HepG2 (cell line): ENCODE measurements around the gene OTUB2. TPM values are rescaled to one million over a fixed set of nuclear protein-coding genes. Genes with fewer than 3 reads are reported as not detected.

Experiments
- ATAC-seq: fragments of 200-7000 bp; cut with Tn5 transposase; 3 replicates; pipeline ENCODE4 v1.9.1; 2020; ENCODE audit warnings: mild to moderate bottlenecking, moderate library complexity
- BruUV-seq: library from RNA; stranded (reverse); fragments of 400-500 nt; replicated peaks from 2 replicates; lab custom pipeline; 2021; lab: Mats Ljungman, UMichigan
- CTCF ChIA-PET: fragments of 300-600 bp; formaldehyde crosslinking; extraction: SDS; loops from one replicate; lab custom pipeline; 2021; ENCODE audit warnings: low total read pairs, inconsistent platforms, low intra/inter-chr PET ratio; lab: Yijun Ruan, JAX
- POLR2A ChIA-PET: fragments of 350-600 bp; sonication (Branson Sonifier 250); formaldehyde crosslinking; loops from one replicate; lab custom pipeline; 2020; ENCODE audit warnings: antibody characterized with exemption, inconsistent platforms; lab: Yijun Ruan, JAX
- DNase-seq: peaks from one replicate; pipeline ENCODE4 v3.0.0-alpha.2; 2015; ENCODE audit warnings: low spot score
- FAIRE-seq: peaks from 3 replicates; lab custom pipeline; 2011; peaks lifted over from hg19 to GRCh38; lab: Jason Lieb, UNC
- H2AFZ ChIP-seq: one replicate; pipeline ENCODE4 v1.6.1; 2011; ENCODE audit warnings: low read length, inconsistent platforms
- H3K27ac ChIP-seq: fragments of 300-600 bp; 3 replicates; pipeline ENCODE4 v1.8.0; 2011; ENCODE audit warnings: mixed run types, mild to moderate bottlenecking, mixed read lengths, low read length, inconsistent platforms; ENCODE audit not compliant: insufficient read depth; ENCODE audit errors: extremely low read length
- H3K27me3 ChIP-seq, 2 experiments: fragments of 200-600 bp in 1 of 2; 2 replicates in 1 of 2; 3 replicates in 1 of 2; pipeline versions ENCODE4 v1.6.0 to v1.8.0; 2011; ENCODE audit warnings: low read length in 2 of 2, mild to moderate bottlenecking in 2 of 2, moderate library complexity in 2 of 2, inconsistent platforms in 1 of 2; ENCODE audit not compliant: insufficient read depth in 2 of 2, control insufficient read depth in 1 of 2
- H3K36me3 ChIP-seq, 2 experiments: fragments of 200-600 bp in 1 of 2; replicated peaks in 1 of 2; 2 replicates in 1 of 2; 3 replicates in 1 of 2; pipeline versions ENCODE4 v1.5.1 to v1.8.0; 2011; ENCODE audit warnings: low read length in 2 of 2, inconsistent platforms in 1 of 2; ENCODE audit not compliant: insufficient read depth in 2 of 2, control insufficient read depth in 1 of 2
- H3K4me1 ChIP-seq: 2 replicates; pipeline ENCODE4 v1.5.1; 2012; ENCODE audit warnings: low read length, inconsistent platforms; ENCODE audit not compliant: insufficient read depth
- H3K4me2 ChIP-seq: 2 replicates; pipeline ENCODE4 v1.6.0; 2011; ENCODE audit warnings: low read depth, low read length, inconsistent platforms
- H3K4me3 ChIP-seq, 3 experiments: fragments of 200-600 bp in 1 of 3; sonication (generic), shearing (Covaris generic) in 1 of 3; replicated peaks in 1 of 3; 2 replicates each; pipeline ENCODE4 v1.5.1; 2011 to 2016; ENCODE audit warnings: low read length in 3 of 3, inconsistent platforms in 2 of 3, low read depth in 2 of 3, mild to moderate bottlenecking in 2 of 3, control low read depth in 1 of 3, mixed read lengths in 1 of 3; ENCODE audit not compliant: insufficient read depth in 1 of 3
- H3K79me2 ChIP-seq: one replicate; pipeline ENCODE4 v1.6.1; 2011; ENCODE audit warnings: low read length, inconsistent platforms; ENCODE audit not compliant: insufficient read depth
- H3K9ac ChIP-seq: 2 replicates; pipeline ENCODE4 v1.6.0; 2011; ENCODE audit warnings: mild to moderate bottlenecking, low read depth, low read length, inconsistent platforms; ENCODE audit not compliant: insufficient read depth
- H3K9me3 ChIP-seq: 2 replicates; pipeline ENCODE4 v1.5.1; 2012; ENCODE audit warnings: mild to moderate bottlenecking, low read length
- H4K20me1 ChIP-seq: 2 replicates; pipeline ENCODE4 v1.6.0; 2011; ENCODE audit warnings: inconsistent platforms, mild to moderate bottlenecking, low read length, moderate library complexity; ENCODE audit not compliant: insufficient read depth
- ELF1 ChIP-seq: sonication (generic); formaldehyde crosslinking; IDR thresholded peaks from 2 replicates; pipeline ENCODE4 v1.4.0; 2020; ENCODE audit warnings: missing genetic modification reagents
- YEATS4 ChIP-seq: sonication (generic); formaldehyde crosslinking; IDR thresholded peaks from 2 replicates; pipeline ENCODE4 v1.4.0; 2020; ENCODE audit warnings: missing genetic modification reagents, borderline replicate concordance
- ZNF772 ChIP-seq: sonication (generic); formaldehyde crosslinking; IDR thresholded peaks from 2 replicates; pipeline ENCODE4 v1.5.0; 2020; ENCODE audit warnings: mild to moderate bottlenecking, missing genetic modification reagents
- ZSCAN21 ChIP-seq: sonication (generic); formaldehyde crosslinking; IDR thresholded peaks from 2 replicates; pipeline ENCODE4 v1.8.0; 2022; ENCODE audit warnings: mild to moderate bottlenecking, missing genetic modification reagents, moderate library complexity, borderline replicate concordance
- WGBS: methylation state at CpG from one replicate; pipeline ENCODE4 v1.1.6; 2017; ENCODE audit warnings: low lambda C conversion rate; 5-methylcytosine and 5-hydroxymethylcytosine counted together
- in situ Hi-C: cut with HindIII; loops from 2 replicates; pipeline ENCODE4 v1.10.0; 2017; ENCODE audit warnings: low pct_unique_long_range_greater_than_20kb; ENCODE audit not compliant: extremely low pct_ligation_motif_present
- intact Hi-C: fragments of 100-400 bp; cut with micrococcal nuclease; formaldehyde crosslinking; loops from one replicate; pipeline ENCODE4 v1.10.0; 2022; ENCODE audit not compliant: unreplicated experiment
- polyA plus RNA-seq, 8 experiments: library from polyadenylated mRNA; depleted of rRNA in 3 of 8; stranded (reverse) in 7 of 8; unstranded in 1 of 8; fragments of >200 nt; fragmentation: Illumina TruSeq in 4 of 8; extraction: Trizol in 4 of 8; gene quantifications; 2 replicates each; pipeline versions ENCODE4 v1.2.1 to v1.2.3, GENCODE V29; 2011 to 2016; ENCODE audit warnings: low read depth in 4 of 8, missing spikeins in 1 of 8, mixed read lengths in 1 of 8; ENCODE audit not compliant: insufficient read depth in 1 of 8
- total RNA-seq, 5 experiments: library from RNA; depleted of rRNA; stranded (reverse); fragments of >200 nt; fragmentation: Illumina TruSeq; extraction: Trizol; gene quantifications; 2 replicates each; pipeline ENCODE4 v1.2.3, GENCODE V29; 2016; ENCODE audit warnings: low read depth in 1 of 5
- TF ChIP-seq, protein P1 (sequence below): IDR thresholded peaks from 2 replicates; pipeline ENCODE4 v1.6.1; 2012; ENCODE audit warnings: inconsistent platforms
- TF ChIP-seq, protein P2 (sequence below): sonication (generic); formaldehyde crosslinking; IDR thresholded peaks from 2 replicates; pipeline ENCODE4 v1.8.1; 2023; ENCODE audit warnings: mild to moderate bottlenecking, moderate library complexity, missing genetic modification reagents
- TF ChIP-seq, protein P3 (sequence below): sonication (generic); formaldehyde crosslinking; IDR thresholded peaks from 2 replicates; pipeline ENCODE4 v1.4.0; 2020; ENCODE audit warnings: missing genetic modification reagents
- TF ChIP-seq, protein P4 (sequence below): sonication (generic); formaldehyde crosslinking; IDR thresholded peaks from 2 replicates; pipeline ENCODE4 v1.4.0; 2020; ENCODE audit warnings: mild to moderate bottlenecking, missing genetic modification reagents
- TF ChIP-seq, protein P5 (sequence below): sonication (generic); formaldehyde crosslinking; IDR thresholded peaks from 2 replicates; pipeline ENCODE4 v1.4.0; 2020; ENCODE audit warnings: missing genetic modification reagents

Gene OTUB2
- total and polyA plus RNA-seq, 2 of the 13 experiments (the other 11 are each of a cell fraction or from before 2014, with no cell fraction given), result 2.2 to 2.4 TPM

DNA sequence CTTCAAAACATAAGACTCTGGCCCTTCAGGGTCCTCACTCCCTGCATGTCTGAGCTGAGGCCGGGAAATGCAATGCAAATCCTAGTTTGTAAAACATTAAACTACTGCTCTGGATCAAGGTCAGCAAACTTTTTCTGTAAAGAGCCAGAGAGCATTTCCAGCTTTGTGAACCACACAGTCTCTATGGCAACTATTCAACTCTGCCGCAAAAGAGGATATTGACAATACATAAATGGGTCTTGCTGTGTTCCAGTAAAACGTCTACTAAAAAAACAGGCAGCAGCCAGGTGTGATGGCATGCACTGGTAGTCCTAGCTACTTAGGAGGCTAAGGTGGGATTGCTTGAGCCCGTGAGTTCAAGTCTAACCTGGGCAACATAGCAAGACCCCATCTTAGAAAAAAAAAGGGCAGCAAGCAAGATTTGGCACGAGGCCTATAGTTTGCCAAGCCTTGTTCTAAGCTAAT lies 32.6 kb downstream of the OTUB2 start:
- H3K4me1 ChIP-seq, result peaks cover 49% of the 10 kb centered on the region
- in situ Hi-C loops (loop anchor here (10.0 kb wide), 1 partner anchor 246 kb away; no protein-coding TSS in a partner anchor), intact Hi-C loops (no loop called here)
- BruUV-seq, result no TSS peak
- ChIA-PET POLR2A (interaction anchor here (0.8 to 1.9 kb wide), 5 partner anchors 17 to 100 kb away, joined by 3 to 7 read pairs (median 4); partner anchors contain the start of genes DDX24 and IFI27L1), CTCF (no interaction called here)
- peaks cover 33% of the 10 kb centered on the region for H3K79me2 ChIP-seq
- no peaks in the 10 kb centered on the region for H4K20me1 ChIP-seq
- DNase-seq (peak; percentile 93), ATAC-seq (peak; percentile 92), FAIRE-seq (peak; percentile 88)
- WGBS, result 24% methylated on average over 5 of the region's 5 CpGs
- H3K27me3 ChIP-seq, result no peaks in the 10 kb centered on the region
- H2AFZ ChIP-seq, result no peak overlapping the region
- peak overlapping the region in 1 of 3 experiments; percentile 15; a peak in 1 of 6 replicates for H3K4me3 ChIP-seq
- peak overlapping the region; percentile 92 for H3K27ac ChIP-seq
- H3K9ac ChIP-seq, result peak overlapping the region; percentile 71
- H3K4me2 ChIP-seq, result peak overlapping the region; percentile 65
- H3K36me3 ChIP-seq, result peaks cover 28 to 73% of the 10 kb centered on the region in 2 experiments
- H3K9me3 ChIP-seq, result no peaks in the 10 kb centered on the region
- TF ChIP-seq ZNF772 (CRISPR knock-in tag) (no peak), ZSCAN21 (CRISPR knock-in tag) (no peak), YEATS4 (CRISPR knock-in tag) (no peak), ELF1 (CRISPR knock-in tag) (no peak)
- TF ChIP-seq, protein P1, sequence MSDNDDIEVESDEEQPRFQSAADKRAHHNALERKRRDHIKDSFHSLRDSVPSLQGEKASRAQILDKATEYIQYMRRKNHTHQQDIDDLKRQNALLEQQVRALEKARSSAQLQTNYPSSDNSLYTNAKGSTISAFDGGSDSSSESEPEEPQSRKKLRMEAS, result peak; percentile 42
- TF ChIP-seq, protein P2, sequence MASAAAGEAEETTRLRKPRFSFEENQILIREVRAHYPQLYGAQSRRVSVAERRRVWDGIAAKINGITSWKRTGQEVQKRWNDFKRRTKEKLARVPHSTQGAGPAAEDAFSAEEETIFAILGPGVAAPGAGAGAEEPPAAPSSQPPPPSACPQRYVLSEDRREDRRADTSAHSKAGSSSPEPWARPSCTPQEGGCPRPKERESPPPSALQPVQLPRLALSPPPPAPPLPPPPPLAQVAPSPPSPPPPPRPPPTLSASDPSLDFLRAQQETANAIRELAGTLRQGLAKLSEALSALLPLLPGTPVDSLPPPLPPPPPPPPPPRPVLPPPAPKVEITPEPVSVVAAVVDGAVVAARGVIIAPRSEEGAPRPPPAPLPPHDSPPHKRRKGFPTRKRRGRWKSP (CRISPR knock-in tag), result no peak
- TF ChIP-seq, protein P3, sequence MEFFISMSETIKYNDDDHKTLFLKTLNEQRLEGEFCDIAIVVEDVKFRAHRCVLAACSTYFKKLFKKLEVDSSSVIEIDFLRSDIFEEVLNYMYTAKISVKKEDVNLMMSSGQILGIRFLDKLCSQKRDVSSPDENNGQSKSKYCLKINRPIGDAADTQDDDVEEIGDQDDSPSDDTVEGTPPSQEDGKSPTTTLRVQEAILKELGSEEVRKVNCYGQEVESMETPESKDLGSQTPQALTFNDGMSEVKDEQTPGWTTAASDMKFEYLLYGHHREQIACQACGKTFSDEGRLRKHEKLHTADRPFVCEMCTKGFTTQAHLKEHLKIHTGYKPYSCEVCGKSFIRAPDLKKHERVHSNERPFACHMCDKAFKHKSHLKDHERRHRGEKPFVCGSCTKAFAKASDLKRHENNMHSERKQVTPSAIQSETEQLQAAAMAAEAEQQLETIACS (CRISPR knock-in tag), result no peak
- TF ChIP-seq, protein P4, sequence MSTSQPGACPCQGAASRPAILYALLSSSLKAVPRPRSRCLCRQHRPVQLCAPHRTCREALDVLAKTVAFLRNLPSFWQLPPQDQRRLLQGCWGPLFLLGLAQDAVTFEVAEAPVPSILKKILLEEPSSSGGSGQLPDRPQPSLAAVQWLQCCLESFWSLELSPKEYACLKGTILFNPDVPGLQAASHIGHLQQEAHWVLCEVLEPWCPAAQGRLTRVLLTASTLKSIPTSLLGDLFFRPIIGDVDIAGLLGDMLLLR (CRISPR knock-in tag), result no peak
- TF ChIP-seq, protein P5, sequence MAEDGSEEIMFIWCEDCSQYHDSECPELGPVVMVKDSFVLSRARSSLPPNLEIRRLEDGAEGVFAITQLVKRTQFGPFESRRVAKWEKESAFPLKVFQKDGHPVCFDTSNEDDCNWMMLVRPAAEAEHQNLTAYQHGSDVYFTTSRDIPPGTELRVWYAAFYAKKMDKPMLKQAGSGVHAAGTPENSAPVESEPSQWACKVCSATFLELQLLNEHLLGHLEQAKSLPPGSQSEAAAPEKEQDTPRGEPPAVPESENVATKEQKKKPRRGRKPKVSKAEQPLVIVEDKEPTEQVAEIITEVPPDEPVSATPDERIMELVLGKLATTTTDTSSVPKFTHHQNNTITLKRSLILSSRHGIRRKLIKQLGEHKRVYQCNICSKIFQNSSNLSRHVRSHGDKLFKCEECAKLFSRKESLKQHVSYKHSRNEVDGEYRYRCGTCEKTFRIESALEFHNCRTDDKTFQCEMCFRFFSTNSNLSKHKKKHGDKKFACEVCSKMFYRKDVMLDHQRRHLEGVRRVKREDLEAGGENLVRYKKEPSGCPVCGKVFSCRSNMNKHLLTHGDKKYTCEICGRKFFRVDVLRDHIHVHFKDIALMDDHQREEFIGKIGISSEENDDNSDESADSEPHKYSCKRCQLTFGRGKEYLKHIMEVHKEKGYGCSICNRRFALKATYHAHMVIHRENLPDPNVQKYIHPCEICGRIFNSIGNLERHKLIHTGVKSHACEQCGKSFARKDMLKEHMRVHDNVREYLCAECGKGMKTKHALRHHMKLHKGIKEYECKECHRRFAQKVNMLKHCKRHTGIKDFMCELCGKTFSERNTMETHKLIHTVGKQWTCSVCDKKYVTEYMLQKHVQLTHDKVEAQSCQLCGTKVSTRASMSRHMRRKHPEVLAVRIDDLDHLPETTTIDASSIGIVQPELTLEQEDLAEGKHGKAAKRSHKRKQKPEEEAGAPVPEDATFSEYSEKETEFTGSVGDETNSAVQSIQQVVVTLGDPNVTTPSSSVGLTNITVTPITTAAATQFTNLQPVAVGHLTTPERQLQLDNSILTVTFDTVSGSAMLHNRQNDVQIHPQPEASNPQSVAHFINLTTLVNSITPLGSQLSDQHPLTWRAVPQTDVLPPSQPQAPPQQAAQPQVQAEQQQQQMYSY, result peak; percentile 69; the same call in 1 of the 2 replicates
